ENCODE measurements around the gene ATP6AP2. TPM values are rescaled to one million over a fixed set of nuclear protein-coding genes. Genes with fewer than 3 reads are reported as not detected.

Gene ATP6AP2
- total RNA-seq, 1 donor from 2014 or later: 79.8 TPM

DNA sequence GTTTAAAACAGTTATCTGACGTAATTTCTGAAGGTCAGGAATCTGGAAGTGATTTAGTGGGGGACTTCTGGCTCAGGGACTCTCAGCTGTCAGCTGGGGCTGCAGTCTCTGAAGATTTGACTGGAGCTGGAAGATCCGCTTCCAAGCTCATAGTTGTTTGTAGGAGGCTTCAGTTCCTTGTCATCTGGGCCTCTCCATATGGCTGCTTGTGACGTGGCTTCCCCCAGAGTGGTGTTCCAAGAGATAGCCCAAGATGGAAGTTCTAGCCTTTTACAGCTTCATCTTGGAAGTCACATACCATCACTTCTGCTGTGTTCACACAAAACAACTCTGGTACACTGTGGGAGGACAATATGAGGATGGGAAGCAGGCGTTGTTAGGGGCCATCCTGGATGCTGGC, 44.5 kb downstream of the ATP6AP2 start:
- Mint-ChIP-seq H3K36me3 (ENCODE audit: insufficient read depth) (peaks cover 7% of the 10 kb centered on the region), H3K4me3 (ENCODE audit: low read depth) (no peak overlapping the region), H3K27ac (no peak overlapping the region), H3K27me3 (no peaks in the 10 kb centered on the region), H3K4me1 (ENCODE audit: low read depth) (no peaks in the 10 kb centered on the region), H3K9me3 (ENCODE audit: low read depth) (peaks cover 12% of the 10 kb centered on the region)
- no peak for DNase-seq (ENCODE audit: low spot score, unreplicated experiment)
- TF ChIP-seq, protein P1, sequence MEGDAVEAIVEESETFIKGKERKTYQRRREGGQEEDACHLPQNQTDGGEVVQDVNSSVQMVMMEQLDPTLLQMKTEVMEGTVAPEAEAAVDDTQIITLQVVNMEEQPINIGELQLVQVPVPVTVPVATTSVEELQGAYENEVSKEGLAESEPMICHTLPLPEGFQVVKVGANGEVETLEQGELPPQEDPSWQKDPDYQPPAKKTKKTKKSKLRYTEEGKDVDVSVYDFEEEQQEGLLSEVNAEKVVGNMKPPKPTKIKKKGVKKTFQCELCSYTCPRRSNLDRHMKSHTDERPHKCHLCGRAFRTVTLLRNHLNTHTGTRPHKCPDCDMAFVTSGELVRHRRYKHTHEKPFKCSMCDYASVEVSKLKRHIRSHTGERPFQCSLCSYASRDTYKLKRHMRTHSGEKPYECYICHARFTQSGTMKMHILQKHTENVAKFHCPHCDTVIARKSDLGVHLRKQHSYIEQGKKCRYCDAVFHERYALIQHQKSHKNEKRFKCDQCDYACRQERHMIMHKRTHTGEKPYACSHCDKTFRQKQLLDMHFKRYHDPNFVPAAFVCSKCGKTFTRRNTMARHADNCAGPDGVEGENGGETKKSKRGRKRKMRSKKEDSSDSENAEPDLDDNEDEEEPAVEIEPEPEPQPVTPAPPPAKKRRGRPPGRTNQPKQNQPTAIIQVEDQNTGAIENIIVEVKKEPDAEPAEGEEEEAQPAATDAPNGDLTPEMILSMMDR (IDR thresholded peaks at IDR 0.05; ENCODE audit: unreplicated experiment): no peak

GRCh38 chrX:40628506-40628905, 47.7 kb downstream of the ATP6AP2 start:
- no peak overlapping the region for H3K27ac Mint-ChIP-seq
- H3K27me3 Mint-ChIP-seq: no peaks in the 10 kb centered on the region
- H3K4me3 Mint-ChIP-seq (ENCODE audit: low read depth): no peak overlapping the region
- H3K36me3 Mint-ChIP-seq (ENCODE audit: insufficient read depth): peaks cover 9% of the 10 kb centered on the region
- TF ChIP-seq, protein P1 (IDR thresholded peaks at IDR 0.05; ENCODE audit: unreplicated experiment): no peak
- H3K4me1 Mint-ChIP-seq (ENCODE audit: low read depth): no peaks in the 10 kb centered on the region
- H3K9me3 Mint-ChIP-seq (ENCODE audit: low read depth): peaks cover 15% of the 10 kb centered on the region
- DNase-seq (ENCODE audit: low spot score, unreplicated experiment): no peak

GRCh38 chrX:40632199-40632598, 51.4 kb downstream of the ATP6AP2 start:
- DNase-seq (ENCODE audit: low spot score, unreplicated experiment): no peak
- TF ChIP-seq, protein P1 (IDR thresholded peaks at IDR 0.05; ENCODE audit: unreplicated experiment): no peak
- no peak overlapping the region for H3K27ac Mint-ChIP-seq
- no peak overlapping the region for H3K4me3 Mint-ChIP-seq (ENCODE audit: low read depth)
- H3K27me3 Mint-ChIP-seq: no peaks in the 10 kb centered on the region
- no peaks in the 10 kb centered on the region for H3K4me1 Mint-ChIP-seq (ENCODE audit: low read depth)
- H3K36me3 Mint-ChIP-seq (ENCODE audit: insufficient read depth): peaks cover 10% of the 10 kb centered on the region
- peaks cover 9% of the 10 kb centered on the region for H3K9me3 Mint-ChIP-seq (ENCODE audit: low read depth)

DNA sequence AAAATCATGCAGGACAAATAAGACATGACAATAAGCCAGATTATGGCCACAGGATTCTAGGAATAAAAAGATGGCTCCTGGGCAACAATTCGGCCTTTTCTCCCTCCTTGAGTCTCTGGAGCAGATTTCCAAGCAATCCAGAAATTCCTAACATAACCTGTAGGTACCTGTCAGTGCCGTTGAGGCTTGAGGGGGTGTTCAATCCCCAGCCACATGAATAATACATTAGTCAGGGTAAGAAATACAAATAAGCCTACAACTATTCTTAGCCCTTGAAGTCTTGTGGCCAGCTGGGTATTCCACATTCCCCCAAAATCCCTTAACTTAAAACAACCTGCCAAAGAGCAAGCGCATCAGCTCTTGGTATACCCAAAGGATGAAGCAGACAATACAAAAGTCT, 56.9 kb downstream of the ATP6AP2 start:
- H3K36me3 Mint-ChIP-seq (ENCODE audit: insufficient read depth): peaks cover 15% of the 10 kb centered on the region
- TF ChIP-seq, protein P1 (IDR thresholded peaks at IDR 0.05; ENCODE audit: unreplicated experiment): no peak
- no peak overlapping the region for H3K27ac Mint-ChIP-seq
- H3K27me3 Mint-ChIP-seq: no peaks in the 10 kb centered on the region
- H3K4me3 Mint-ChIP-seq (ENCODE audit: low read depth): no peak overlapping the region
- DNase-seq (ENCODE audit: low spot score, unreplicated experiment): no peak
- H3K4me1 Mint-ChIP-seq (ENCODE audit: low read depth): no peaks in the 10 kb centered on the region
- peaks cover 17% of the 10 kb centered on the region for H3K9me3 Mint-ChIP-seq (ENCODE audit: low read depth)

DNA sequence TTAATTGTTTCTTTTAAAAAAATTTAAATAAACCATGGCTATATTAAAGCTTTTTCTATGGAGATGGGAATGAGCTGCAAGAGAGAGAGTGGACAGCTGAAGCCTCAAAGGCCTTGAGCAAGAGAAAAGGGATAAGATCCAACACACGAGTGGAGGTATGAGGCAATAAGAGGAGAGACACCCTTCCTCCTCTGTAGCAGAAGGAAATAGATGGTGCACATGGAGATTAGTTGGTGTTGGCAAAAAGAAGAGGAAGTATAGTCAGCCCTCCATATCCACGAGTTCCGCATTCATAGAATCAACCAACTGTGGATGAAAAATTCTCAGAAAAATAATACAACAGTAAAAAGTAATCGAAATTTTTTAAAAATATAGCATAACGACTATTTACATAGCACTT, 63.4 kb downstream of the ATP6AP2 start:
- H3K27ac Mint-ChIP-seq: no peak overlapping the region
- H3K9me3 Mint-ChIP-seq (ENCODE audit: low read depth): peaks cover 12% of the 10 kb centered on the region
- H3K36me3 Mint-ChIP-seq (ENCODE audit: insufficient read depth): peaks cover 9% of the 10 kb centered on the region
- DNase-seq (ENCODE audit: low spot score, unreplicated experiment): no peak
- TF ChIP-seq, protein P1 (IDR thresholded peaks at IDR 0.05; ENCODE audit: unreplicated experiment): no peak
- peaks cover 15% of the 10 kb centered on the region for H3K4me1 Mint-ChIP-seq (ENCODE audit: low read depth)
- H3K27me3 Mint-ChIP-seq: no peaks in the 10 kb centered on the region
- H3K4me3 Mint-ChIP-seq (ENCODE audit: low read depth): no peak overlapping the region

All from progenitor cell of endocrine pancreas (in vitro differentiated cells).